ENCODE measurements around the gene PDZD8. TPM values are rescaled to one million over a fixed set of nuclear protein-coding genes. Genes with fewer than 3 reads are reported as not detected.

Gene PDZD8
- total RNA-seq, 1 donor from 2014 or later, result 23.9 TPM

- intact Hi-C loops (cut with micrococcal nuclease), result no loop called here
- DNase-seq, result no peak
- no peak overlapping the region for H3K27ac ChIP-seq (replicated peaks)
- H3K4me1 ChIP-seq, result no peaks in the 10 kb centered on the region
- TF ChIP-seq CTCF (IDR thresholded peaks at IDR 0.05; ENCODE audit: borderline replicate concordance), result no peak
- peaks cover 98% of the 10 kb centered on the region for H3K27me3 ChIP-seq (ENCODE audit: low read depth)
- no peaks in the 10 kb centered on the region for H3K9me3 ChIP-seq (replicated peaks)
- H3K4me3 ChIP-seq, result no peak overlapping the region
- H3K36me3 ChIP-seq, result no peaks in the 10 kb centered on the region
These were observed 125.6 kb downstream of the PDZD8 start for GRCh38 chr10:117249493-117250093.

- Histone ChIP-seq H3K4me3 (no peak overlapping the region), H3K9me3 (replicated peaks) (no peaks in the 10 kb centered on the region), H3K27ac (replicated peaks) (no peak overlapping the region), H3K4me1 (no peaks in the 10 kb centered on the region), H3K36me3 (no peaks in the 10 kb centered on the region), H3K27me3 (ENCODE audit: low read depth) (peaks cover 98% of the 10 kb centered on the region)
- no peak for DNase-seq
- TF ChIP-seq CTCF (IDR thresholded peaks at IDR 0.05; ENCODE audit: borderline replicate concordance), result no peak
- intact Hi-C loops (cut with micrococcal nuclease), result no loop called here
These were observed 126.3 kb downstream of the PDZD8 start for GRCh38 chr10:117248750-117249465.

- intact Hi-C loops (cut with micrococcal nuclease), result no loop called here
- Histone ChIP-seq H3K36me3 (no peaks in the 10 kb centered on the region), H3K27me3 (ENCODE audit: low read depth) (peaks cover 98% of the 10 kb centered on the region), H3K27ac (replicated peaks) (no peak overlapping the region), H3K4me1 (no peaks in the 10 kb centered on the region), H3K9me3 (replicated peaks) (no peaks in the 10 kb centered on the region), H3K4me3 (no peak overlapping the region)
- TF ChIP-seq CTCF (IDR thresholded peaks at IDR 0.05; ENCODE audit: borderline replicate concordance), result no peak
- DNase-seq, result no peak
These were observed 128.1 kb downstream of the PDZD8 start for GRCh38 chr10:117246997-117247671.

- H3K27me3 ChIP-seq (ENCODE audit: low read depth), result peaks cover 96% of the 10 kb centered on the region
- intact Hi-C loops (cut with micrococcal nuclease), result no loop called here
- DNase-seq, result no peak
These were observed 132.8 kb downstream of the PDZD8 start for GRCh38 chr10:117242463-117242832.

More at GRCh38 chr10:117242463-117242832, 132.8 kb downstream of the PDZD8 start:
- Histone ChIP-seq H3K36me3 (no peaks in the 10 kb centered on the region), H3K4me3 (no peak overlapping the region), H3K4me1 (peaks cover 11% of the 10 kb centered on the region), H3K9me3 (replicated peaks) (no peaks in the 10 kb centered on the region), H3K27ac (replicated peaks) (no peak overlapping the region)
- no peak for TF ChIP-seq CTCF (IDR thresholded peaks at IDR 0.05; ENCODE audit: borderline replicate concordance)

All from left ventricle myocardium inferior (tissue), 1 donor.